Placental epithelial cell (primary cell): ENCODE measurements around the gene CALB2. TPM values are rescaled to one million over a fixed set of nuclear protein-coding genes. Genes with fewer than 3 reads are reported as not detected.

Experiments
- total RNA-seq: library from RNA; depleted of rRNA; stranded (reverse); fragments of >200 nt; gene quantifications from 2 replicates; pipeline ENCODE4 v1.2.3, GENCODE V29; 2012

The CALB2 gene
- not detected in 2 replicates for total RNA-seq

GRCh38 chr16:71358464-71358998 lies at the start of gene CALB2:
Gene CALB2 (plus strand): TSS chr16:71358723. CDS start chr16:71358793, 70 bp downstream.

Other genes starting within 250 kb of the CALB2 start
- 0.11 and 2.0 TPM in 2 replicates for gene HYDIN, start 128.0 kb upstream of the CALB2 start, total RNA-seq
- 33.8 and 40.2 TPM in 2 replicates for gene CMTR2, start 69.3 kb upstream of the CALB2 start, total RNA-seq
- gene TLE7, start 83.3 kb downstream of the CALB2 start, total RNA-seq, result not detected in 2 replicates
- gene ZNF23, start 103.5 kb downstream of the CALB2 start, total RNA-seq, result 5.0 and 5.1 TPM in 2 replicates
- gene ZNF19, start 130.6 kb downstream of the CALB2 start, total RNA-seq, result 2.8 and 4.7 TPM in 2 replicates
- not detected in 2 replicates for gene CHST4, start 167.7 kb downstream of the CALB2 start, total RNA-seq
- not detected in 2 replicates for gene TAT, start 218.4 kb downstream of the CALB2 start, total RNA-seq